ENCODE measurements around the gene AKT2.

Gene AKT2

GRCh38 chr19:40272261-40272660 lies 12.9 kb downstream of the AKT2 start:
- Histone ChIP-seq H3K9me3 (ENCODE audit: insufficient read depth, low read length) (no peaks in the 10 kb centered on the region), H3K79me2 (ENCODE audit: low read length) (peaks cover 91% of the 10 kb centered on the region), H3K9ac (ENCODE audit: low read length) (no peak overlapping the region), H3K27me3 (ENCODE audit: low read depth, low read length) (no peaks in the 10 kb centered on the region), H2AFZ (ENCODE audit: low read depth, low read length) (no peak overlapping the region), H3K4me2 (ENCODE audit: low read length) (no peak overlapping the region), H3K36me3 (replicated peaks; ENCODE audit: low read depth, low read length) (peaks cover 10% of the 10 kb centered on the region), H3K4me1 (ENCODE audit: low read length) (peaks cover 15% of the 10 kb centered on the region), H3K27ac (ENCODE audit: low read length) (no peak overlapping the region), H3K4me3 (ENCODE audit: low read length) (no peak overlapping the region), H4K20me1 (ENCODE audit: insufficient read depth, low read length) (peaks cover 76% of the 10 kb centered on the region)
- TF ChIP-seq EZH2phosphoT487 (IDR thresholded peaks at IDR 0.05; ENCODE audit: low read depth) (no peak), CTCF (IDR thresholded peaks at IDR 0.05; ENCODE audit: low read depth, low read length) (no peak)

DNA sequence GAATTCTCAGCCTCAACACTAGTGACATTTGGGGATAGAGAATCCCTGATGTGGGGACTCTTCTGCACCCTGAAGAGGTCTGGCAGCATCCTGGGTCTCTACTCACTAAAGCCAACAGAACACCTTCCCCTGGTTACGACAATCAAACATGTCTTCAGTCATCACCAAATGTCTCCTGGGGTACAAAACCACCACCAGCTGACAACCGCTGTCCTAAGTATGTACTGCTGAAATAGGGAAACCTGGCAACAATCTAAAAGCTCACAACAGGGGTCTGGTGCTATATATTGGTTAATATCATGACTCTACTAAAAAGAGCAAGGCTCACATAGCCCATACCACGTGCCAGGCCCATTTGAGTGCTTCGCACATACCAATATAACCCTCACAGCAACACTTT lies 13.4 kb downstream of the AKT2 start:
- no peak overlapping the region for H3K4me3 ChIP-seq (ENCODE audit: low read length)
- peaks cover 15% of the 10 kb centered on the region for H3K4me1 ChIP-seq (ENCODE audit: low read length)
- no peaks in the 10 kb centered on the region for H3K9me3 ChIP-seq (ENCODE audit: insufficient read depth, low read length)
- no peak for TF ChIP-seq EZH2phosphoT487 (IDR thresholded peaks at IDR 0.05; ENCODE audit: low read depth)
- no peak for TF ChIP-seq CTCF (IDR thresholded peaks at IDR 0.05; ENCODE audit: low read depth, low read length)
- H3K4me2 ChIP-seq (ENCODE audit: low read length) = no peak overlapping the region
- peaks cover 90% of the 10 kb centered on the region for H3K79me2 ChIP-seq (ENCODE audit: low read length)
- H3K27me3 ChIP-seq (ENCODE audit: low read depth, low read length) = no peaks in the 10 kb centered on the region
- H3K36me3 ChIP-seq (replicated peaks; ENCODE audit: low read depth, low read length) = peaks cover 10% of the 10 kb centered on the region
- H3K27ac ChIP-seq (ENCODE audit: low read length) = no peak overlapping the region
- H3K9ac ChIP-seq (ENCODE audit: low read length) = no peak overlapping the region
- no peak overlapping the region for H2AFZ ChIP-seq (ENCODE audit: low read depth, low read length)
- H4K20me1 ChIP-seq (ENCODE audit: insufficient read depth, low read length) = peaks cover 75% of the 10 kb centered on the region

GRCh38 chr19:40270362-40271089 lies 14.6 kb downstream of the AKT2 start:
- Histone ChIP-seq H3K4me2 (ENCODE audit: low read length) (no peak overlapping the region), H3K4me1 (ENCODE audit: low read length) (peaks cover 15% of the 10 kb centered on the region), H3K36me3 (replicated peaks; ENCODE audit: low read depth, low read length) (peaks cover 10% of the 10 kb centered on the region), H3K9me3 (ENCODE audit: insufficient read depth, low read length) (no peaks in the 10 kb centered on the region), H2AFZ (ENCODE audit: low read depth, low read length) (no peak overlapping the region), H3K9ac (ENCODE audit: low read length) (no peak overlapping the region), H3K27me3 (ENCODE audit: low read depth, low read length) (no peaks in the 10 kb centered on the region), H3K27ac (ENCODE audit: low read length) (no peak overlapping the region), H3K4me3 (ENCODE audit: low read length) (no peak overlapping the region), H4K20me1 (ENCODE audit: insufficient read depth, low read length) (peaks cover 80% of the 10 kb centered on the region), H3K79me2 (ENCODE audit: low read length) (peaks cover 90% of the 10 kb centered on the region)
- TF ChIP-seq EZH2phosphoT487 (IDR thresholded peaks at IDR 0.05; ENCODE audit: low read depth) (no peak), CTCF (IDR thresholded peaks at IDR 0.05; ENCODE audit: low read depth, low read length) (no peak)

DNA sequence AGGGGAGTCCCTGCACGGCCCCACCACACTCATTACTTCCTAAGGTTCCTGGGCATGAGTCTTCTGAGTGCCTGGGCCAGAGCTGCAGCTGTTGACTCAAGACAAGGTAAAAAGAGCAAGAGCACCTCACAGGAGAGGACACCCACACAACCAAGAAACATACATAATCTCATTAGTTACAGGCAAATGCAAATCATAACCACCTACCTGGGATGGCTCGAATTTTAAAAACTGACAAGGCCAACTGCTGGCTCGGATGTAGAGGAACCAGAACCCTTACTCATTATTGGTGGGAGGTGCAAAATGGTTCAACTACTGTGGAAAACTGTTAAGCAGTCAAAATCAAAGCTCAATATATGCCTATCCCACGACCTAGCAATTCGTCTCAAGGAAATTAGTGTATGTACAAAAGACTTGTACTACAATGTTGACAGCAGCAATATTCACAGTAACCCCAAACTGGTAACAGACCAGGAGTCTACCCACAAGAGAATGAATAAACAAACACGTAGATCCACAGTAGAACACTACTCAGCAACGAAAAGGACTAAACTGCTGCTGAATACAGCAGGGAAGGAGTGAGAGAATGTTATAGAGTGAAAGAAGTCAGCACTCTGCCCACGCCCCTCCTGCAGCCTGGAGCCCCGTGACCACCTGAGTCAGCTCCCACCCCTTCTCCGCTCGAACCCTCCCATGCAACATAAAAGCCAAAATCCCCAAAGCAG lies 15.8 kb downstream of the AKT2 start:
- H3K27ac ChIP-seq (ENCODE audit: low read length) = no peak overlapping the region
- no peaks in the 10 kb centered on the region for H3K9me3 ChIP-seq (ENCODE audit: insufficient read depth, low read length)
- H3K36me3 ChIP-seq (replicated peaks; ENCODE audit: low read depth, low read length) = peaks cover 15% of the 10 kb centered on the region
- TF ChIP-seq EZH2phosphoT487 (IDR thresholded peaks at IDR 0.05; ENCODE audit: low read depth) (no peak), CTCF (IDR thresholded peaks at IDR 0.05; ENCODE audit: low read depth, low read length) (no peak)
- H3K79me2 ChIP-seq (ENCODE audit: low read length) = peaks cover 88% of the 10 kb centered on the region
- H4K20me1 ChIP-seq (ENCODE audit: insufficient read depth, low read length) = peaks cover 79% of the 10 kb centered on the region
- H3K9ac ChIP-seq (ENCODE audit: low read length) = no peak overlapping the region
- no peak overlapping the region for H2AFZ ChIP-seq (ENCODE audit: low read depth, low read length)
- no peak overlapping the region for H3K4me2 ChIP-seq (ENCODE audit: low read length)
- H3K4me1 ChIP-seq (ENCODE audit: low read length) = peaks cover 4% of the 10 kb centered on the region
- H3K4me3 ChIP-seq (ENCODE audit: low read length) = no peak overlapping the region
- H3K27me3 ChIP-seq (ENCODE audit: low read depth, low read length) = no peaks in the 10 kb centered on the region
